ENCODE results near the gene MMP2.

The MMP2 gene

DNA sequence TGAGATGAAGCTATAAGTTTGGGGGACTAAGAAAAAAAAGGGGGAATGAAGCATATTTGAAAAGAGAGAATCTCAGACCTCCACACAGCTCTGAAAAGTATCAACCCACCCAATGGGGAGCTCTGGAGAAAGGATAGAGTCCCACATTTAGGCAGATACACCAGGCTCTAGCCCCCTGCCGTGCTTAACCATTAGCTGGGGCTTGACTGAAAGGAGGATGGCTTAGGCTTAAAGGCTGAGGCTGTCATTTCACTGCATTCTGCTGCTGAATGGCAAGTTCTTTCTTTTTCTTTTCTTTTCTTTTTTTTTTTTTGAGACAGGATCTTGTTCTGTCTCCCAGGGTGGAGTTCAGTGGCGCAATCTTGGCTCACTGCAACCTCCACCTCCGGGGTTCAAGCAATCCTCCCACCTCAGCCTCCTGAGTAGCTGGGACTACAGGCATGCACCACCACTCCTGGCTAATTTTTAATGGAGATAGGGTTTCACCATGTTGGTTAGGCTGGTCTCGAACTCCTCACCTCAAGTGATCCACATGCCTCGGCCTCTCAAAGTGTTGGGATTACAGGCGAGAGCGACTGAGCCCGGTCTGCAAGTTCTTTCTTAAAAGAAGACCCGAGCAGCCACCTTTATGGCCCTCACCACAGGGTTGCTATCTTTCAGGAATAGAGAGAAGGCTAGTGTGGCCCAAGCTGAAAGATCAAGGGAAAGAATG, 9.0 kb upstream of the MMP2 start:
- DNase-seq = no peak

DNA sequence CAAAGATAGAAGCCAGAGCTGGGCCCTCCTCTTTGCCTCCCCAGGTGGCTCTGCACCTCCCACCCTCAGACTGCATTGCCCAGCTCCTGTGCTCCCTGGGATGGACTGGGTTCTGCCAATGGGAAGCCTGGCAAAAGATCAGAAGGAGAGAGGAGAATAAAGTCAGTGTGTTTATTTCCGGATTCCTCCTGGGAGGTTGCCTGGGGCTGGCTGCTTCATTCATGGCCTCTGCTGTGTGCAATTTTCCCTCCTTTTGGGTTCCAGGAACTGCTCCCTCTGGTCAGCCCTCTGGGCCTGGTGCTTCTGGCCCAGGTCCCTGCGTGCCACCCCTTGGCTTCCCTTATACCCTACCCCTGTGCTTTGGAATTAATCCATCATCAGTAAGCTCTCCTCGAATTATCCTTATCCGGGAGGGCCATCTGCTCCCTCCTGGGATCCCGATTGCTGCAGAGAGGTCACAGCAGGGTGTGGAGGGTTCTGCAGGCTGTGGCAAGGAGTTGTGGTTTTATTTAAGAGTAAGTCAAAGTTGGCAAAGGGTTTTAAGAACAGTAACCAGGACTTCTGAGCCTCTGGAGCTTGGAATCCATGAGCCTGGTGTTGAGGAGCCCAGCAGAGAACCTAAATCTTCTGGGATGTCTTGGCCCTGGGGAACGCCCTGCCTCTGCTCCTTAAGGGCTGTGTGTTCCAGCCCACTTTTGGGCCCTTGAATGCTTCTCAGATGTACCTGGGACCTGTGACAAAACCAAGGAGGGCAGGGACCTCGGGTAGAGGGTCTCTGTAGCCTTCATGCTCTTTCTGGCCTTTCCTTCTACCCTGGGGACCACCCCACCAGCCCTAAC, 8.2 kb upstream of the MMP2 start:
- DNase-seq = no peak

DNA sequence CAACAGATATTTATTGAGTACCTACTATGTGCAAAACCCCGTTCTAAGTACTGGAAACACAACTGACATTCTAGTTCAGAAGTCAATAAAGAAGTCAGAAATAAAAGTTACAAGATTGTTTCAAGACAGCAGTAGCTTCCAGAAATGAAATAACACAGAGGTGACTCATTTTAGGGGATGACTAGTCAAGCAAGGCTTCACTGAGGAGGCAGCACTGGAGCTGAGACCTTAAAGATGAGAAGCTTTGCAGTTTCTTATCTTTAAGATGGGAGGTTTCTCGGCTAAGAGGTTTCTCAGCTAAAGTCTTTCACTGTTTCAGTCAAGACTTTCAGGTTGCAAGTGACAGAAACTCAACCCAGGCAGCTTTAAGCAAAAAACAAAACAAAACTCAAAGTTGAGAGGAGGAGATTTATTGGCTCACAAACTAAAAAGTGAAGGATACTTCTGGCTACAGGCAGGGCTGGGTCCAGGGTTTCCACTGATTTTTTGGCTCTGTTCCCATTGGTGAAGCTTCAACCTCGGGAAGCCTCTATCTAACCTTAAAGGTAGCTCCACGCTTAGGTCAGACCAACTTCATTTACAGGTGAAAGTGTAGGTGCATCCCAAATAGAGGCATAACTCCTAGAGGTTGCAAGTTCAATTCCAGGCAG, 7.4 kb upstream of the MMP2 start:
- no peak for DNase-seq

DNA sequence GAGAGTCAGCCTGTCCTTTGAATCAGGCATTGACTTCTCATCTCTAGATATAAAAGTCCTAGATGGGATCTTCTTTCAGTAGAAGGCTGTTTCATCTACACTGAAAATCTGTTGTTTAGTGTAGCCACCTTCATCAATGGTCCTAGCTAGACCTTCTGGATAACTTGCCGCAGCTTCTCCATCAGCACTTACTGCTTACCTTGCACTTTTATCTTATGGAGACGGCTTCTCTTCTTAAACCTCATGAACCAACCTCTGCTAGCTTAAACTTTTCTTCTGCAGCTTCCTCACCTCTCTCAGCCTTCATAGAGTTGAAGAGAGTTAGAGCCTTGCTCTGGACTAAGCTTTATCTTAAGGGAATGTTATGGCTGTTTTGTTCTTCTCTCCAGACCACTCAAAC, 5.4 kb upstream of the MMP2 start:
- no peak for DNase-seq

DNA sequence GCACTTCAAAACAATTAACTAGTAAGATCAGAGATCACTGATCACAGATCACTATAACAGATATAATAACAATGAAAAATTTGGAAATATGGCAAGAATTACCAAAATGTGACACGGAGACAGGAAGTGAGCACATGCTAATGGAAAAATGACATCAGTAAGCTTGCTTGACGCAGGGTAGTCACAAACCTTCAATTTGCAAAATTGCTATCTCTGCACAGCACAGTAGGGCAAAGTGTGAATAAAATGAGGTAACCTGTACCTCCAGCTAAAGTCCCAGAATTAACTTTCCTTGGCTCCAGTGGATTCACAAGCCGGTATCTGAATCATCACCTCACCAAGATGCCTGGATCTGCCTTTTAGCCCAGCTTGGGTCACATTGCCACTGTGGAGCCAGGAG, 4.2 kb upstream of the MMP2 start:
- no peak for DNase-seq

DNA sequence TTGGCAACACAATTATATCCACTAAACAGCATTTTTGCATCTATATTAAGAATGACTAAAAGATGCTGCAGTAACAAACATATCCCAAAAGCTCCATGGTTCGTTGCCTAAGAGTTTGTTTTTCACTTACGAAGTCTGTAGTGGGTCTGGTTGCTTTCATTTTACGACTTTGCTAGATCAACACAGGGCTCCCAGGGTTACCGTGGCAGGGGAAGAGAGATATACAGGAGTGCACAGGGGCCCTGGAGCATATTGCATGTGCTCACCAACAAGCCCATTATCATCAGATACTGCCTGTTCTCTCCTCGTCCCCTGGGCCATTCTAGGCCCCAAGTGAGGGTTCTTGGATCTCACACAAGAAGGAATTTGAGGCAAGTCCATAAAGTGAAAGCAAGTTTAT, 3.1 kb upstream of the MMP2 start:
- no peak for DNase-seq

DNA sequence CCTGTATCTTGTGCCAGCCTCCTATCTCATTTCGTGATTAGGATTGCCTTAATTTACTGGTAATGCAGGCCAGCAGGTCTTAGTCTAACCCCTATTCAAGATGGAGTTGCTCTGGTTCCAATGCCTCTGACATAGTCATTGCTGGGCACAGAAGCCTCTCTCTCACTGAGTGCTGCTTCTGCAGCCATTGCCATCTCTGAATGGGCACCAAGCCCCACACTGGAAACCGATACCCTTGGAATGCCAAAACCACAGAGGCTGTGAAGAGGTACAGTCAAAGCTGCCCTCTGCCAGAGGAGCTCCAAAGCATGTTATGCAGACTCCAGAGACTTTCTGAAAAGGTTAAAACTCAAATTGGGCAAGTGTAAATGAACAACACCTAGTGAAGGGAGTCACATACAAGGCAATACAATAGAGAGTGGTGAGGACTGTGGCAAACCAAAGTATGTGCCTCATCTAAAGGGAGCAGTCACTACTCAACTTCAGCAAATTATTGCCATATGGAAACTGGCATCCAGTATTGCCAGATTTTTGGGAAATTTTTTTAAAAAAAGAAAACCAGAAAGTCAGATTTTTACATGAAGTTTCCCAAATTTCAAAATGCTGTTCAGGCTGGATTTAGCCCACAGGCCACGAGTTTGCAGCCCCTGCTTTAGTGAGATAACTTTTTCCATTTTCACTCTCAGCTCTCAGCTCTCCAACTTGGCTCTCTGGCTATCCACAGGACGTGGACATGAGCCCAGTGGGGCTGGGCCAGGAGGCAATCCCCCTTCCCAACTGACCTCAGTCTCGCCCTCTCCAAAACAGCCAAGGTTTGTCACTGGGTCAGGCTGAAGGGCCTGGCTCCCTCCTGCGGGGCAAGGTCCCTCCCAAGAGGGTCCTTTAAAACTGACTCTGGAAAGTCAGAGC, 2.1 kb upstream of the MMP2 start:
- no peak for DNase-seq

DNA sequence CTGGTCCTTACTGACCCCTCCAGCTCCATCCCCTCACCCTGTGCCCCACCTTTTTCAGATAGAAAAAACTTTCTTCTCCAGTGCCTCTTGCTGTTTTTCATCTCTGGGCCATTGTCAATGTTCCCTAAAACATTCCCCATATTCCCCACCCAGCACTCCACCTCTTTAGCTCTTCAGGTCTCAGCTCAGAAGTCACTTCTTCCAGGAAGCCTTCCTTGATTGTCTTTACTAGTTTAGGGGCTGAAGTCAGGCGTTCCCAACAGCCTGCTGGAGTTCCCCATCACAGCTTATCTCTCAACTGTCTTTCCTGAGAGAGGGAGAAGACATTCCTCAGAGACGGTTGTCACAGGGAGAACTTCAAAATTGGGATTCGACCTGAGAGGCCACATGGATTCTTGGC, 1.3 kb upstream of the MMP2 start:
- no peak for DNase-seq

DNA sequence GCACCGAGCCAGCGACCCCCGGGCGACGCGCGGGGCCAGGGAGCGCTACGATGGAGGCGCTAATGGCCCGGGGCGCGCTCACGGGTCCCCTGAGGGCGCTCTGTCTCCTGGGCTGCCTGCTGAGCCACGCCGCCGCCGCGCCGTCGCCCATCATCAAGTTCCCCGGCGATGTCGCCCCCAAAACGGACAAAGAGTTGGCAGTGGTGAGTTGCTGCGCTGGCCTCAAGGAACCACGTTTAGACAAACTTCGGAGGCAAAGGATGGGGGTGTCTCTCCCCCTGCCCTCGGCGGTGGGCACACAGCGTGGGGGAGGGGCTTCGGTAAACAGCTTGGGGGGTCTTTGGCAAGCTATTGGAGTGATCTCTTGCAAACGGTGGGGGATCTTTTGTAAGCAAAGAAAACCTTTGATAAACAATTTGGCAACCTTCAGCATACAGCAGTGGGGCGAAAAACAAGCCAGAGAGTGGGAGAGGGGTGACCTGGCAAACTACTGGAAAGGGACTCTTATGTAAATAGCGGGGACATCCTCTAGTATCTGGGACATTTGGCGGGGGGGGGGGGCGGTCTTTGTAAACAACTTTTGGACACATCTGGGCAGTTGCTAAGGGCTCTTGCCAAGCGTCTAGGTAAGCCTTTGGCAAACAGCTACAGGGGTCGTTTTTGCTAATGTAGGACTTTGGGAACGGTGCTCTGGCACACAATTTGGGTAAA, 587 bp downstream of the MMP2 start:
- no peak for DNase-seq

DNA sequence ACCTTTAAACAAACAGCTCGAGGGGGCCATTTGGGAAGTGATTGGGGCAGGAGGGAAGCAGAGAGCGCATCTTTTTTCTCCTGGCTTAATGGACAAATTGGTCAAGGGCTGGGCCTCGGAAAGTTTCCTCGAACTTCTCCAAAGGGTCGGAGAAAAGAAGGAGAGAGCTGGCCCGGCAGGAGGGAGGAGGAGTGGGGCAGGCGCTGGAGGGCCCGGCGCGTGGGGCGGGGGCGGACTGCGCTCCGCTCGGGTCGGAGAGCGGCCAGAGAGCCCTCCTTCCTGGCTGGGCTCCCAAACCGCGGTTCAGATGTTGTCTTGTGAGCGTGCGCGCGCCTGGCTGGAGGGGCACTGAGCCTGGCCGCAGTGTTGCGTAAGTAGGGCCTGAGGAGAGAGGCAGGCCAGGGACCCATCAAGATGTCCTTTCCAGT, 1.2 kb downstream of the MMP2 start:
- no peak for DNase-seq

DNA sequence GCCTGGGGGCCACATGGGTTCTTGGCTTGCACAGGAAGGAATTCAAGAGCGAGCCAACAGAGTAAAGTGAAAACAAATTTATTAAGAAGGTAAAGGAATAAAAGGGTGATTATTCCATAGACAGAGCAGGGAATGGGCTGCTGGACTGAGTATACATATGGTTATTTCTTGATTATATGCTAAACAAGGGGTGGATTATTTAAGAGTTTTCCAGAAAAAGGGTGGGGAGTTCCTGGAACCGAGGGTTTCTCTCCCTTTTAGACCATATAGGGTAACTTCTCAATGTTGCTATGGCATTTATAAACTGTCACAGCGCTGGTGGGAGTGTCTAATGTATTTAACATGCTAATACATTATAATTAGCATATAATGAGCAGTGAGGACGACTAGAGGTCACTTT, 2.0 kb downstream of the MMP2 start:
- DNase-seq = no peak

DNA sequence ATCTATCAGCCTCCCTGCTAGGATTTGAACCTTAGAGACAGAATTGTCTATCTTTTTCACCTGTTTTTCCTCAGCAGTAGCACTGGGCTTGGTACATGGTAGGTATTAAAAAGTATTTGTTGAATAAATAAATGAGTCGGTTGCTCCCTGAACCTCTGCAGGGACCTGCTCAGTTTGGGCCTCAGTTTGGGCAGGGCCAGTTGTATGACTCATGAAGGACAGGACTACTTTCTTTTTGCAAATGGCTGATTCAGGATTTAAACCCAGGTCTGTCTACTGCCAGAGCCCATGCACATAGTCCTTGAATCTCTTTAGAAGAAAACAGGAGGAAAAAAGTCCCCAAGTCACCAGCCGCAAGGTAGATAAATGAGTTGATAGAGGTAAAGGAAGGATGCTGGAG, 3.1 kb downstream of the MMP2 start:
- no peak for DNase-seq

DNA sequence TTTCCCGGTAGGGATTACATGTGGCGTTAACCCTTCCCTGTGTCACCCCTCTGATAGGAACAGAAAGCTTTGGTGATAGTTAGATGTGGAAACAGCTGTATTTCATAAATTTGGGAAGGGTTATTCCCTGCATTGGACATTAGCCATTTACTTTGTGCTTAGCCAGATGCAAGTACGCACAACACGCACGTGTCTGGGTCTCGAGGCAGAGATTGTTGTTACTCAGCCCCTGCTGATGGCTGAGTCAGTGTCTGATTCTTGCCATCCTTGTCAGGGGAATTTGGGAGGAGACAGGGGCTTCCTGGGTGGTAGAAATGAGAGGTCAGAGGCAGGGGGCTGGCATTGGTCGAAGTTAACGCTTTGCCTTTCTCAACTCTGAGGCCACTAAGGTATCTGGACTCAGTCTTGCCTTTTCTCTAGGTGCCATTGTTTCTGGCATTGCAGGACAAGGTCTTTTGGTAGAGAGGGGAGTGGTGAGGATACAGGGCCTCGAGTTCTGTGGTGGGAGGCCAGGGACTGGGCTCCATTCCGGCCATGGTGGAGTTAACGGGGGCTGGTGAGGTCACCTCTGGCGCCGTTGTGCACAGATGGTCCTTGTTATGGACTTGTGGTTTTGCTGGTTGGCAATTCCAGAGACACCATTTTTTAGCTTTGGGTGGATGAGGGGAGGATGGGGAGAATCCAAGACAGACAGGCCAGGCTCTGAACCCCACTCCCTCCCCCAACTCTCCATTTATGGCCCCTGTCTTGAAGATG, 8.2 kb downstream of the MMP2 start:
- no peak for DNase-seq

DNA sequence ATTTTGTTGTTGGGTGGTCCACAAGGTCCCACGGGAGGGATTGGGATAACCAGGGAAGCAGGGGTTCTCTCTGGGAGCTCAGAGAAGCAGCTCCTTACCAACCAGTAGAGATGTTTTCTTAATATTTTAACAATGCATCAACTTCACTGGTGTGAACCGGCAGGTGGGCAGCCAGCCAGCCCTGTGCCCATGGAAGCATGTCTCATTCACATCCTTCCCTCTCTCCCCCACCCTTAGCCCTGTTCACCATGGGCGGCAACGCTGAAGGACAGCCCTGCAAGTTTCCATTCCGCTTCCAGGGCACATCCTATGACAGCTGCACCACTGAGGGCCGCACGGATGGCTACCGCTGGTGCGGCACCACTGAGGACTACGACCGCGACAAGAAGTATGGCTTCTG, 9.3 kb downstream of the MMP2 start:
- no peak for DNase-seq

DNA sequence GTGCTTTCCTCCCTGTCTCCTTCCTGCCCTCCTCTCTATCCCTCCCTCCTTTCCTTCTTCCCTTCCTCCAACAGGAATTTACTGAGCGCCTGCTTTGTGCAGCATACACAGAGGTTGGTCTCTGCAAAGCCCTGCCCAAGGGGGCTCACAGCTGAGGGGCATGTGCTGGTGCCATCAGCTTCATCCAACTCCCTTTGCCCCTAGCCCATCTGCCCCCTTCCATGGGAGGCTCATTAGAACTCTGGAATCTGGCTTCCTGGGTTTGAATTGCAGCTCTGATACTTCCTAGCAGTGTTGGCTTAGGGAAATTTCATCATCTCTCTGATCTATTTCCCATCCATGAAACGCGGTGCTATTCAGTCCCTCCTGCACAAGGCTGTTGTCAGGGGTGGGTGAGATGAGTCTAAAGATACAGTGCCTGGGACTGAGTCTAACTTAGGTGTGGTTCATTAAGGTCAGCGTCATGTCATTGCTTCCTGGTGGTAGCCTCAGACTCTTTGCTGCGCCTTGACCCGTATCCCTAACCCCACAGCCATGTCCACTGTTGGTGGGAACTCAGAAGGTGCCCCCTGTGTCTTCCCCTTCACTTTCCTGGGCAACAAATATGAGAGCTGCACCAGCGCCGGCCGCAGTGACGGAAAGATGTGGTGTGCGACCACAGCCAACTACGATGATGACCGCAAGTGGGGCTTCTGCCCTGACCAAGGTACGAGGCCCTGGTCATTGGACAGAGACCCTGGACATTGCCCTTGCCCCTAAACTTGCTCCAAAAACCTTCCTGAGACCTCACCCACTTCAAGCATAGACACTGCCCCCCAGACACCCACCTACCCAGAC, 10.3 kb downstream of the MMP2 start:
- no peak for DNase-seq

DNA sequence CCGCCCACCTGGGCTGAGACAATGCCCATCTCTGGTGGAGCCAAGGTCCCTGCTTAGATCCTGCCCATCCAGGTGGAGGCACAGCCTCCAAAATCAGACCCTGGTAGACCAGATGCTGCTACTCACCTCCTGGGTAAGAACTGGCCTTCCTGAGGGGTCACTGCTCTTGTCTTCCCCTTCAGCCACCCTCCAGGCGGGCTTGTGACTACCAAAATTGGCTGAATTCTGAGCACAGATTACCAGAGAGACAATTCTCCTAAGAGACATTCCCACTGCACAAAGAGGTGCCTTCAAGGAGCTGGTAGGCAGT, 10.9 kb downstream of the MMP2 start:
- no peak for DNase-seq

DNA sequence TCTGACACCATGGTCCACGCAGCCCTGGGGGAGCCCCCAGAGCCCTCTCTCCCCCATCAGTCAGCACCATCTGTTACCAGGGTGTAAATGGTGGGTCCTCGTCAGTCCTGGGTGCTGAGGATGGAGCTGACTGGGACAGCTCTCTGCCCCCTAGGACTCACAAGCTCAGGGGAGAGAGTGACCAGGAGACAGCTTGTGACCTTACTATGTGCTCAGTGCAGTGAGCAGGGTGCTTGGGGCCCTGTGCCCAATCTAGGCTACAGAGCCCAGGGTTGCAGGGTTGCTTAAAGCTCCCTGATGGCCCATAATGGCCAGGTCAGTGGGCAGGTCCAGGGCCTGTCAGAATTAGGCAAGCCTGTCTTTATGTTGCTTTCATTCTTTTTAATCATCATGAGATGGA, 11.3 kb downstream of the MMP2 start:
- no peak for DNase-seq

DNA sequence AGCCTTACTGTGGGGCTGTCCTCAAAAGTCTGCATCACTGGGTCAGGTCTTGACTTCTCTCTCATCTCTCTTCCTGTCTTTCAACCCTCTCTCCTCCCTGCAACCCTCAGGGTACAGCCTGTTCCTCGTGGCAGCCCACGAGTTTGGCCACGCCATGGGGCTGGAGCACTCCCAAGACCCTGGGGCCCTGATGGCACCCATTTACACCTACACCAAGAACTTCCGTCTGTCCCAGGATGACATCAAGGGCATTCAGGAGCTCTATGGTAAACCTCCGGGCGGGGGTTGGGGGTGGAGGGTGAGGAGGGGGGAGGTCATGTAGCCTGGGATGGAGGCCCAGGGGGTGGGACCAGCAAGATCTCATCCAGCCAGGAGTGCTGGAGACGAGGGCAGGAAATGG, 12.7 kb downstream of the MMP2 start:
- DNase-seq = no peak

DNA sequence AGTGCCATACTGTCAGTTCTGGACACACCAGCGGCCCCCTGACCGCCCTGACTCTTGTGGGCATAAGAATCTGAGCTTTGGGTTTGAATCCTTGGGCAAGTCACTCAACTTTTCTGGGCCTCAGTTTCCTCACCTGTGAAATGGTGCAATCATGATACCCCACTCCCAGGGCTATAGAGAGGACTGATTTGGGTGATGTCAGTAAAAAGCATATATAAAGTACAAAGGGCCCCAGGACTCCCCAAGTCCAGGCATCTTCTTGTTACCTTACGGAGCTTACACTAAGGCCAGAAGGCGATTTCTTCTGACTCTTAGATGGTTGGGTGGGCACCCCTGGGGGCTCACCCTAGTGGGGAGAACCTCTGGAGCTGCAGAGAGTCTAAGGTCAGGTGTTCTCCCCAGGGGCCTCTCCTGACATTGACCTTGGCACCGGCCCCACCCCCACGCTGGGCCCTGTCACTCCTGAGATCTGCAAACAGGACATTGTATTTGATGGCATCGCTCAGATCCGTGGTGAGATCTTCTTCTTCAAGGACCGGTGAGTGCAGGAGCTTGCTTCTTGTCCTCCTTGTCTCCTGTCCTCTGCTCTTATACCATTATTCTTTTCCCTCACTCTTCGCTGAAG, 13.9 kb downstream of the MMP2 start:
- DNase-seq = no peak

DNA sequence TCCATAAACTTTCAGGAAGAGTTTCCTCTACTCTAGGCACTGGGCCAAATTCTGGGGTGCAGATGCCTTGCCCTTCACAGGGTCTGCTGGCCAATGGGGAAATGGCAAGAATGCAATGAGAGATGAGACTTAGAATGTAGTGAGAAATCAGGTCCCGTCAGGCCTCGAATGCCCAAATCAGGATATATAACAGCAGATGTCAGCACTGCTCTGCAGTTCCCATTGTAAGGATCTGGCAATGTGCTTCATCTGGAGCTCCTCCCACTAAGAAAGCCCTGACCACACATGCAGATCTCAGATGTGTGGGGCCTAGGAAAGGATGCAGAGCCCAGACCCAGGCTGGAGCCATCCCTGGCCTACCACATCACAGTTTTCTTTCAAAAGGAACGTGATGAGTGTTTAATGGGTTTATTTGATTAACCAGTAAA, 16.0 kb downstream of the MMP2 start:
- no peak for DNase-seq
